ENCODE results near the gene ANKRD40.
"Not testable (repeated sequence)": the region's sequence is repeated elsewhere in the genome, so short reads cannot be mapped to it uniquely, and the experiment has no call there.

ANKRD40 gene

GRCh38 chr17:50685691-50686493 lies 21.8 kb downstream of the ANKRD40 start:
- DNase-seq, result no peak

GRCh38 chr17:50685334-50685665 lies 22.4 kb downstream of the ANKRD40 start:
- no peak for DNase-seq

- no peak for DNase-seq
These were observed 22.9 kb downstream of the ANKRD40 start for GRCh38 chr17:50684612-50685333.

GRCh38 chr17:50684288-50684611 lies 23.5 kb downstream of the ANKRD40 start:
- no peak for DNase-seq

GRCh38 chr17:50683434-50684287 lies 24.1 kb downstream of the ANKRD40 start:
- no peak for DNase-seq

- no peak for DNase-seq
These were observed 24.8 kb downstream of the ANKRD40 start for GRCh38 chr17:50682938-50683337.

- DNase-seq, result no peak
These were observed 25.3 kb downstream of the ANKRD40 start for GRCh38 chr17:50682441-50682840.

- DNase-seq, result peak; percentile 70
These were observed 26.2 kb downstream of the ANKRD40 start for GRCh38 chr17:50681263-50682200.

- DNase-seq, result not testable (repeated sequence)
These were observed 27.0 kb downstream of the ANKRD40 start for GRCh38 chr17:50680543-50681262.

- DNase-seq, result no peak
These were observed 27.6 kb downstream of the ANKRD40 start for GRCh38 chr17:50680126-50680525.

- no peak for DNase-seq
These were observed 28.6 kb downstream of the ANKRD40 start for GRCh38 chr17:50679008-50679544.

- no peak for DNase-seq
These were observed 29.8 kb downstream of the ANKRD40 start for GRCh38 chr17:50677851-50678375.

- no peak for DNase-seq
These were observed 31.4 kb downstream of the ANKRD40 start for GRCh38 chr17:50676065-50676975.

GRCh38 chr17:50675627-50676026 lies 32.1 kb downstream of the ANKRD40 start:
- no peak for DNase-seq

GRCh38 chr17:50675190-50675589 lies 32.5 kb downstream of the ANKRD40 start:
- DNase-seq, result no peak

GRCh38 chr17:50672831-50673551 lies 34.7 kb downstream of the ANKRD40 start:
- no peak for DNase-seq

- DNase-seq, result no peak
These were observed 35.6 kb downstream of the ANKRD40 start for GRCh38 chr17:50672071-50672470.

- no peak for DNase-seq
These were observed 38.7 kb downstream of the ANKRD40 start for GRCh38 chr17:50668838-50669581.
